SK-N-SH (cell line): Measurements from ENCODE around the gene CTNS. TPM values are rescaled to one million over a fixed set of nuclear protein-coding genes. Genes with fewer than 3 reads are reported as not detected.

Source experiments
- CTCF ChIA-PET: fragments of 300-600, 350-600 bp; formaldehyde crosslinking; extraction: SDS; loops from one replicate; lab custom pipeline; 2021; lab: Yijun Ruan, JAX
- POLR2A ChIA-PET: fragments of 350-600 bp; sonication (Branson Sonifier 250); formaldehyde crosslinking; extraction: SDS; loops from one replicate; lab custom pipeline; 2020; ENCODE audit warnings: antibody characterized with exemption, inconsistent platforms; lab: Yijun Ruan, JAX
- DNase-seq: peaks from one replicate; pipeline ENCODE4 v3.0.0; 2012
- H2AFZ ChIP-seq: fragments of 200-600 bp; sonication (generic); 2 replicates; pipeline ENCODE4 v1.8.1; 2016; ENCODE audit warnings: antibody characterized with exemption, mild to moderate bottlenecking, low read depth
- H3F3A ChIP-seq: fragments of 200-600 bp; sonication (generic); replicated peaks from 2 replicates; pipeline ENCODE3; 2016; ENCODE audit warnings: antibody characterized with exemption, mild to moderate bottlenecking; ENCODE audit not compliant: insufficient read depth
- H3K27ac ChIP-seq, 2 experiments: fragments of 200-500 bp in 1 of 2; fragments of 200-600 bp in 1 of 2; sonication (Bioruptor generic) in 1 of 2; sonication (generic), shearing (Covaris generic) in 1 of 2; 2 replicates each; pipeline versions ENCODE4 v1.5.1 to v1.6.1; 2014 to 2016; ENCODE audit warnings: low read depth in 2 of 2, inconsistent platforms in 1 of 2, low read length in 1 of 2, mild to moderate bottlenecking in 1 of 2, mixed read lengths in 1 of 2
- H3K27me3 ChIP-seq: fragments of 200-600 bp; sonication (generic), shearing (Covaris generic); 2 replicates; pipeline ENCODE4 v1.6.1; 2016; ENCODE audit warnings: mixed run types; ENCODE audit not compliant: insufficient read depth
- H3K36me3 ChIP-seq, 2 experiments: fragments of 200-500 bp in 1 of 2; fragments of 200-600 bp in 1 of 2; sonication (Bioruptor generic) in 1 of 2; sonication (generic) in 1 of 2; replicated peaks in 1 of 2; 2 replicates each; pipeline versions ENCODE3 to v1.5.1; 2014 to 2016; ENCODE audit warnings: low read length in 1 of 2, mild to moderate bottlenecking in 1 of 2; ENCODE audit not compliant: insufficient read depth in 2 of 2, control insufficient read depth in 1 of 2
- H3K4me1 ChIP-seq, 2 experiments: fragments of 200-500 bp in 1 of 2; fragments of 200-600 bp in 1 of 2; sonication (Bioruptor generic) in 1 of 2; sonication (generic), shearing (Covaris generic) in 1 of 2; 2 replicates each; pipeline versions ENCODE4 v1.5.1 to v1.6.1; 2014 to 2016; ENCODE audit warnings: low read depth in 1 of 2, low read length in 1 of 2, mixed run types in 1 of 2; ENCODE audit not compliant: insufficient read depth in 2 of 2, control insufficient read depth in 1 of 2
- H3K4me2 ChIP-seq: fragments of 200-600 bp; sonication (generic), shearing (Covaris generic); 2 replicates; pipeline ENCODE4 v1.6.1; 2017; ENCODE audit warnings: mixed run types
- H3K4me3 ChIP-seq, 2 experiments: fragments of 200-500 bp in 1 of 2; fragments of 200-600 bp in 1 of 2; sonication (Bioruptor generic) in 1 of 2; sonication (generic), shearing (Covaris generic) in 1 of 2; 2 replicates each; pipeline versions ENCODE4 v1.5.1 to v1.8.1; 2014 to 2016; ENCODE audit warnings: low read depth in 2 of 2, inconsistent platforms in 1 of 2, low read length in 1 of 2, mild to moderate bottlenecking in 1 of 2, mixed read lengths in 1 of 2, moderate library complexity in 1 of 2
- H3K79me2 ChIP-seq: fragments of 200-600 bp; sonication (generic); 2 replicates; pipeline ENCODE4 v1.8.1; 2017; ENCODE audit warnings: mild to moderate bottlenecking; ENCODE audit not compliant: insufficient read depth
- H3K9ac ChIP-seq: fragments of 200-600 bp; sonication (generic); 2 replicates; pipeline ENCODE4 v1.6.1; 2017; ENCODE audit warnings: mixed run types
- H3K9me2 ChIP-seq: fragments of 200-600 bp; sonication (generic); 2 replicates; pipeline ENCODE4 v1.6.1; 2017; ENCODE audit warnings: mixed run types
- H3K9me3 ChIP-seq: fragments of 200-600 bp; sonication (generic); 2 replicates; pipeline ENCODE4 v1.6.1; 2017; ENCODE audit warnings: mixed run types, mild to moderate bottlenecking, moderate library complexity
- H4K20me1 ChIP-seq: fragments of 200-600 bp; sonication (generic); 2 replicates; pipeline ENCODE4 v1.6.1; 2017; ENCODE audit warnings: mild to moderate bottlenecking, mixed run types; ENCODE audit not compliant: insufficient read depth
- GATA2 ChIP-seq: sonication (generic); formaldehyde crosslinking; IDR thresholded peaks from 2 replicates; pipeline ENCODE4 v1.5.0; 2020; ENCODE audit warnings: mild to moderate bottlenecking, missing genetic modification reagents
- RAD21 ChIP-seq: IDR thresholded peaks from 2 replicates; pipeline ENCODE4 v1.6.1; 2012; ENCODE audit warnings: mild to moderate bottlenecking, low read length
- RXRA ChIP-seq: IDR thresholded peaks from 2 replicates; pipeline ENCODE4 v1.4.0; 2012; ENCODE audit warnings: low read depth, mild to moderate bottlenecking, borderline replicate concordance
- TCF12 ChIP-seq: IDR thresholded peaks from 2 replicates; pipeline ENCODE4 v1.4.0; 2012
- TEAD4 ChIP-seq: IDR thresholded peaks from 2 replicates; pipeline ENCODE4 v1.4.0; 2012; ENCODE audit warnings: mild to moderate bottlenecking, borderline replicate concordance; ENCODE audit not compliant: insufficient read depth
- ZBTB33 ChIP-seq: IDR thresholded peaks from 2 replicates; pipeline ENCODE4 v1.4.0; 2012; ENCODE audit warnings: low read depth, borderline replicate concordance
- WGBS: methylation state at CpG from one replicate; pipeline ENCODE4 v1.1.6; 2017; ENCODE audit warnings: low lambda C conversion rate; 5-methylcytosine and 5-hydroxymethylcytosine counted together
- polyA plus RNA-seq, 3 experiments: library from polyadenylated mRNA; depleted of rRNA; stranded (reverse); fragments of >200 nt; gene quantifications; 2 replicates each; pipeline ENCODE4 v1.2.3, GENCODE V29; 2012
- TF ChIP-seq, protein P1 (sequence below): fragments of 200-600 bp; sonication (generic); IDR thresholded peaks from 2 replicates; pipeline ENCODE4 v1.6.1; 2017; ENCODE audit warnings: antibody characterized with exemption, mild to moderate bottlenecking, moderate library complexity
- TF ChIP-seq, protein P2 (sequence below): IDR thresholded peaks from 2 replicates; pipeline ENCODE4 v1.4.0; 2012; ENCODE audit warnings: low read depth, borderline replicate concordance
- TF ChIP-seq, protein P3 (sequence below): IDR thresholded peaks from 2 replicates; pipeline ENCODE4 v1.6.1; 2012; ENCODE audit warnings: mild to moderate bottlenecking, low read depth, low read length, moderate library complexity

The CTNS gene
- polyA plus RNA-seq, 1 of the 3 experiments (the other 2 are of a cell fraction): 8.2 TPM

- no peak for TF ChIP-seq TEAD4
- TF ChIP-seq RXRA: no peak
Measured at GRCh38 chr17:3609689-3610088, 26.9 kb upstream of the CTNS start (continued).

DNA sequence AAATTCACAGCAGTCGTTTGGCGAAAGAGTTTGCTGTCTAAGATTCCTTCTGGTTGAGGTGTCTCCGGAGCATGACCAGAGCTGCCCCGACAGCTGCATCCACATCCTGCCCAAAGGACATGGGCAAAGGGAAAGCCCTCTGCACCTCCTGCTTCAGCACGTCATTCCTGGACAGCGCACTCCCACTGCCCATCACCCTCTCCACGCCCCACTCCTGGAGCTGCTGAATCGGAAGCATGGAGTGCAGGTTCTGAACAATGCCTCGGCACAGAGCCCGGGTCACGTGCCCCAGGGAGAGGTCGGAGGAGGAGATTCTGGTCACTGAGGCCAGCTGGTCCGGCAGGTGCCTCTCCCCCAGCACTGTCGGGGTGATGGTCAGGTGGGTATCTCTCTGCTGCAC is 26.0 kb upstream of the CTNS start:
- TF ChIP-seq, protein P1, sequence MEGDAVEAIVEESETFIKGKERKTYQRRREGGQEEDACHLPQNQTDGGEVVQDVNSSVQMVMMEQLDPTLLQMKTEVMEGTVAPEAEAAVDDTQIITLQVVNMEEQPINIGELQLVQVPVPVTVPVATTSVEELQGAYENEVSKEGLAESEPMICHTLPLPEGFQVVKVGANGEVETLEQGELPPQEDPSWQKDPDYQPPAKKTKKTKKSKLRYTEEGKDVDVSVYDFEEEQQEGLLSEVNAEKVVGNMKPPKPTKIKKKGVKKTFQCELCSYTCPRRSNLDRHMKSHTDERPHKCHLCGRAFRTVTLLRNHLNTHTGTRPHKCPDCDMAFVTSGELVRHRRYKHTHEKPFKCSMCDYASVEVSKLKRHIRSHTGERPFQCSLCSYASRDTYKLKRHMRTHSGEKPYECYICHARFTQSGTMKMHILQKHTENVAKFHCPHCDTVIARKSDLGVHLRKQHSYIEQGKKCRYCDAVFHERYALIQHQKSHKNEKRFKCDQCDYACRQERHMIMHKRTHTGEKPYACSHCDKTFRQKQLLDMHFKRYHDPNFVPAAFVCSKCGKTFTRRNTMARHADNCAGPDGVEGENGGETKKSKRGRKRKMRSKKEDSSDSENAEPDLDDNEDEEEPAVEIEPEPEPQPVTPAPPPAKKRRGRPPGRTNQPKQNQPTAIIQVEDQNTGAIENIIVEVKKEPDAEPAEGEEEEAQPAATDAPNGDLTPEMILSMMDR: no peak
- TF ChIP-seq, protein P2, sequence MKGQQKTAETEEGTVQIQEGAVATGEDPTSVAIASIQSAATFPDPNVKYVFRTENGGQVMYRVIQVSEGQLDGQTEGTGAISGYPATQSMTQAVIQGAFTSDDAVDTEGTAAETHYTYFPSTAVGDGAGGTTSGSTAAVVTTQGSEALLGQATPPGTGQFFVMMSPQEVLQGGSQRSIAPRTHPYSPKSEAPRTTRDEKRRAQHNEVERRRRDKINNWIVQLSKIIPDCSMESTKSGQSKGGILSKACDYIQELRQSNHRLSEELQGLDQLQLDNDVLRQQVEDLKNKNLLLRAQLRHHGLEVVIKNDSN: no peak
- TF ChIP-seq RXRA: no peak
- Histone ChIP-seq H4K20me1 (no peaks in the 10 kb centered on the region), H3K4me1 (no peaks in the 10 kb centered on the region), H2AFZ (no peak overlapping the region), H3K36me3 (peaks cover 6 to 25% of the 10 kb centered on the region in 2 experiments), H3K4me2 (no peak overlapping the region), H3K79me2 (no peaks in the 10 kb centered on the region), H3K9ac (no peak overlapping the region), H3F3A (no peaks in the 10 kb centered on the region), H3K4me3 (no peak overlapping the region), H3K27me3 (no peaks in the 10 kb centered on the region), H3K9me2 (no peaks in the 10 kb centered on the region), H3K27ac (no peak overlapping the region), H3K9me3 (no peaks in the 10 kb centered on the region)
- no peak for DNase-seq
- POLR2A ChIA-PET: no interaction called here
- 92% methylated on average over 14 of the region's 14 CpGs for WGBS
- CTCF ChIA-PET: interaction anchor here (1.2 kb wide), 1 partner anchor 8 kb away, joined by 5 read pairs; no protein-coding TSS in a partner anchor

GRCh38 chr17:3613124-3613523 is 23.4 kb upstream of the CTNS start:
- no peaks in the 10 kb centered on the region for H3K27me3 ChIP-seq
- ChIA-PET CTCF (no interaction called here), POLR2A (no interaction called here)
- WGBS: 94% methylated on average over 6 of the region's 6 CpGs
- H3K4me3 ChIP-seq: no peak overlapping the region
- H3K9me3 ChIP-seq: no peaks in the 10 kb centered on the region
- no peak overlapping the region for H3K4me2 ChIP-seq
- H3K79me2 ChIP-seq: no peaks in the 10 kb centered on the region
- H3F3A ChIP-seq: no peaks in the 10 kb centered on the region
- H4K20me1 ChIP-seq: no peaks in the 10 kb centered on the region
- TF ChIP-seq GATA2 (CRISPR knock-in tag) (no peak), ZBTB33 (no peak), TEAD4 (no peak), RAD21 (no peak), TCF12 (no peak)
- TF ChIP-seq, protein P3, sequence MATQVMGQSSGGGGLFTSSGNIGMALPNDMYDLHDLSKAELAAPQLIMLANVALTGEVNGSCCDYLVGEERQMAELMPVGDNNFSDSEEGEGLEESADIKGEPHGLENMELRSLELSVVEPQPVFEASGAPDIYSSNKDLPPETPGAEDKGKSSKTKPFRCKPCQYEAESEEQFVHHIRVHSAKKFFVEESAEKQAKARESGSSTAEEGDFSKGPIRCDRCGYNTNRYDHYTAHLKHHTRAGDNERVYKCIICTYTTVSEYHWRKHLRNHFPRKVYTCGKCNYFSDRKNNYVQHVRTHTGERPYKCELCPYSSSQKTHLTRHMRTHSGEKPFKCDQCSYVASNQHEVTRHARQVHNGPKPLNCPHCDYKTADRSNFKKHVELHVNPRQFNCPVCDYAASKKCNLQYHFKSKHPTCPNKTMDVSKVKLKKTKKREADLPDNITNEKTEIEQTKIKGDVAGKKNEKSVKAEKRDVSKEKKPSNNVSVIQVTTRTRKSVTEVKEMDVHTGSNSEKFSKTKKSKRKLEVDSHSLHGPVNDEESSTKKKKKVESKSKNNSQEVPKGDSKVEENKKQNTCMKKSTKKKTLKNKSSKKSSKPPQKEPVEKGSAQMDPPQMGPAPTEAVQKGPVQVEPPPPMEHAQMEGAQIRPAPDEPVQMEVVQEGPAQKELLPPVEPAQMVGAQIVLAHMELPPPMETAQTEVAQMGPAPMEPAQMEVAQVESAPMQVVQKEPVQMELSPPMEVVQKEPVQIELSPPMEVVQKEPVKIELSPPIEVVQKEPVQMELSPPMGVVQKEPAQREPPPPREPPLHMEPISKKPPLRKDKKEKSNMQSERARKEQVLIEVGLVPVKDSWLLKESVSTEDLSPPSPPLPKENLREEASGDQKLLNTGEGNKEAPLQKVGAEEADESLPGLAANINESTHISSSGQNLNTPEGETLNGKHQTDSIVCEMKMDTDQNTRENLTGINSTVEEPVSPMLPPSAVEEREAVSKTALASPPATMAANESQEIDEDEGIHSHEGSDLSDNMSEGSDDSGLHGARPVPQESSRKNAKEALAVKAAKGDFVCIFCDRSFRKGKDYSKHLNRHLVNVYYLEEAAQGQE: no peak
- TF ChIP-seq, all 33 proteins: peak for 0
- no peak overlapping the region for H3K27ac ChIP-seq
- peaks cover 24 to 28% of the 10 kb centered on the region in 2 experiments for H3K36me3 ChIP-seq
- H3K9ac ChIP-seq: no peak overlapping the region
- no peak overlapping the region for H2AFZ ChIP-seq
- no peaks in the 10 kb centered on the region for H3K9me2 ChIP-seq
- H3K4me1 ChIP-seq: no peaks in the 10 kb centered on the region
- no peak for DNase-seq
